GM19023 (cell line): Measurements from ENCODE around the gene ERMN.

Experiments
- ATAC-seq: cut with Tn5 transposase; IDR thresholded peaks from one replicate; pipeline ENCODE4 v1.9.1; 2021; ENCODE audit warnings: mild to moderate bottlenecking, moderate library complexity; ENCODE audit not compliant: unreplicated experiment

The ERMN gene

GRCh38 chr2:157333304-157334047 lies 7.9 kb upstream of the ERMN start:
- ATAC-seq: no peak

- no peak for ATAC-seq
These were observed 3.9 kb upstream of the ERMN start for GRCh38 chr2:157329524-157329923.

- ATAC-seq: peak; percentile 99
These were observed 2.2 kb upstream of the ERMN start for GRCh38 chr2:157327621-157328500.

GRCh38 chr2:157327200-157327599 lies 1.6 kb upstream of the ERMN start:
- peak; percentile 42 for ATAC-seq

GRCh38 chr2:157326698-157327097 lies 1.1 kb upstream of the ERMN start:
- no peak for ATAC-seq

GRCh38 chr2:157324331-157324843 lies 1.2 kb downstream of the ERMN start:
- no peak for ATAC-seq

GRCh38 chr2:157322432-157322831 lies 3.2 kb downstream of the ERMN start:
- ATAC-seq: no peak

GRCh38 chr2:157321466-157321865 lies 4.2 kb downstream of the ERMN start:
- ATAC-seq: no peak

- ATAC-seq: no peak
These were observed 5.2 kb downstream of the ERMN start for GRCh38 chr2:157320409-157320808.

- ATAC-seq: no peak
These were observed 5.8 kb downstream of the ERMN start for GRCh38 chr2:157319795-157320194.

GRCh38 chr2:157318884-157319283 lies 6.7 kb downstream of the ERMN start:
- no peak for ATAC-seq

GRCh38 chr2:157315901-157316300 lies 9.7 kb downstream of the ERMN start:
- no peak for ATAC-seq

GRCh38 chr2:157312866-157313486 lies 12.6 kb downstream of the ERMN start:
- ATAC-seq: no peak

- ATAC-seq: no peak
These were observed 13.9 kb downstream of the ERMN start for GRCh38 chr2:157311706-157312105.

GRCh38 chr2:157309878-157310277 lies 15.7 kb downstream of the ERMN start:
- no peak for ATAC-seq

GRCh38 chr2:157307021-157307420 lies 18.6 kb downstream of the ERMN start:
- ATAC-seq: no peak

- no peak for ATAC-seq
These were observed 19.9 kb downstream of the ERMN start for GRCh38 chr2:157305723-157306110.

GRCh38 chr2:157304811-157305722 lies 20.6 kb downstream of the ERMN start:
- no peak for ATAC-seq

- no peak for ATAC-seq
These were observed 22.0 kb downstream of the ERMN start for GRCh38 chr2:157303612-157304011.

- ATAC-seq: peak; percentile 74
These were observed 23.0 kb downstream of the ERMN start for GRCh38 chr2:157302492-157303099.
